ENCODE data around the gene SATB1. TPM values are rescaled to one million over a fixed set of nuclear protein-coding genes. Genes with fewer than 3 reads are reported as not detected.

SATB1 gene
- total and polyA plus RNA-seq, 2 of the 8 experiments (the other 6 are each of a cell fraction or from before 2014, with no cell fraction given), result 18.8 to 28.0 TPM

DNA sequence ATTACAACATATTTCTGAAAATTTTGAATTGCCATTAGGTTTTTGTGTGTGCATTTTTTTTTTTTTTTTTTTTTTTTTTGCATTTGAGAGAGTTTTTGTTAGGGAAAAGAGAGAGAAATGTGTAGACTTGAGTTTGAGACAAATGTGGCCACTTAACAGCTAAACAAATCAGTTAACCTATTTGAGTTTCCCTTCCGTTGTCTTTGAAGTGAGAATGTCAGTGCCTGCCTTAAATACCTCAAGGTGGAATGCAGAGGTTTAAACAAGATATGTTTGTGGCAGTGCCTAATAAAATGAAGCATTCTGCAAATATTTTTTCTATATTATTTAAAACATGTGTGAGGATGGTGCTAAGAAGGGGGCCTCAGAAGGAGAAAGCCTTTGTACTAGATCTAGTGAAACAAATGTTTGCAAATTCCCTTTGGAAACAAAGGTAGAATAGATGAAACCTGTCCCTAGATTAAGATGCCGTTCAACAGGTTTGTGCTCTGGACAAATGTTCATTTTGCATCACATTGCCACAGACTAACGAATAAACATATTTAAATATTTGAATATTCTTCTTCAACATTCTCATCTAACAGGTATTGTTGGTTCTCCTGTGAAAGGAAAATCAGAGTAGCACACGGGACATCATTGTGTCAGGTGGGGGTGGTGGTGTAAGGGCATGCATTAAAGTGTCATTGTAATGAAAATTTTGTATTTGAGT lies 80.7 kb downstream of the SATB1 start (continued):
- TF ChIP-seq, protein P1, sequence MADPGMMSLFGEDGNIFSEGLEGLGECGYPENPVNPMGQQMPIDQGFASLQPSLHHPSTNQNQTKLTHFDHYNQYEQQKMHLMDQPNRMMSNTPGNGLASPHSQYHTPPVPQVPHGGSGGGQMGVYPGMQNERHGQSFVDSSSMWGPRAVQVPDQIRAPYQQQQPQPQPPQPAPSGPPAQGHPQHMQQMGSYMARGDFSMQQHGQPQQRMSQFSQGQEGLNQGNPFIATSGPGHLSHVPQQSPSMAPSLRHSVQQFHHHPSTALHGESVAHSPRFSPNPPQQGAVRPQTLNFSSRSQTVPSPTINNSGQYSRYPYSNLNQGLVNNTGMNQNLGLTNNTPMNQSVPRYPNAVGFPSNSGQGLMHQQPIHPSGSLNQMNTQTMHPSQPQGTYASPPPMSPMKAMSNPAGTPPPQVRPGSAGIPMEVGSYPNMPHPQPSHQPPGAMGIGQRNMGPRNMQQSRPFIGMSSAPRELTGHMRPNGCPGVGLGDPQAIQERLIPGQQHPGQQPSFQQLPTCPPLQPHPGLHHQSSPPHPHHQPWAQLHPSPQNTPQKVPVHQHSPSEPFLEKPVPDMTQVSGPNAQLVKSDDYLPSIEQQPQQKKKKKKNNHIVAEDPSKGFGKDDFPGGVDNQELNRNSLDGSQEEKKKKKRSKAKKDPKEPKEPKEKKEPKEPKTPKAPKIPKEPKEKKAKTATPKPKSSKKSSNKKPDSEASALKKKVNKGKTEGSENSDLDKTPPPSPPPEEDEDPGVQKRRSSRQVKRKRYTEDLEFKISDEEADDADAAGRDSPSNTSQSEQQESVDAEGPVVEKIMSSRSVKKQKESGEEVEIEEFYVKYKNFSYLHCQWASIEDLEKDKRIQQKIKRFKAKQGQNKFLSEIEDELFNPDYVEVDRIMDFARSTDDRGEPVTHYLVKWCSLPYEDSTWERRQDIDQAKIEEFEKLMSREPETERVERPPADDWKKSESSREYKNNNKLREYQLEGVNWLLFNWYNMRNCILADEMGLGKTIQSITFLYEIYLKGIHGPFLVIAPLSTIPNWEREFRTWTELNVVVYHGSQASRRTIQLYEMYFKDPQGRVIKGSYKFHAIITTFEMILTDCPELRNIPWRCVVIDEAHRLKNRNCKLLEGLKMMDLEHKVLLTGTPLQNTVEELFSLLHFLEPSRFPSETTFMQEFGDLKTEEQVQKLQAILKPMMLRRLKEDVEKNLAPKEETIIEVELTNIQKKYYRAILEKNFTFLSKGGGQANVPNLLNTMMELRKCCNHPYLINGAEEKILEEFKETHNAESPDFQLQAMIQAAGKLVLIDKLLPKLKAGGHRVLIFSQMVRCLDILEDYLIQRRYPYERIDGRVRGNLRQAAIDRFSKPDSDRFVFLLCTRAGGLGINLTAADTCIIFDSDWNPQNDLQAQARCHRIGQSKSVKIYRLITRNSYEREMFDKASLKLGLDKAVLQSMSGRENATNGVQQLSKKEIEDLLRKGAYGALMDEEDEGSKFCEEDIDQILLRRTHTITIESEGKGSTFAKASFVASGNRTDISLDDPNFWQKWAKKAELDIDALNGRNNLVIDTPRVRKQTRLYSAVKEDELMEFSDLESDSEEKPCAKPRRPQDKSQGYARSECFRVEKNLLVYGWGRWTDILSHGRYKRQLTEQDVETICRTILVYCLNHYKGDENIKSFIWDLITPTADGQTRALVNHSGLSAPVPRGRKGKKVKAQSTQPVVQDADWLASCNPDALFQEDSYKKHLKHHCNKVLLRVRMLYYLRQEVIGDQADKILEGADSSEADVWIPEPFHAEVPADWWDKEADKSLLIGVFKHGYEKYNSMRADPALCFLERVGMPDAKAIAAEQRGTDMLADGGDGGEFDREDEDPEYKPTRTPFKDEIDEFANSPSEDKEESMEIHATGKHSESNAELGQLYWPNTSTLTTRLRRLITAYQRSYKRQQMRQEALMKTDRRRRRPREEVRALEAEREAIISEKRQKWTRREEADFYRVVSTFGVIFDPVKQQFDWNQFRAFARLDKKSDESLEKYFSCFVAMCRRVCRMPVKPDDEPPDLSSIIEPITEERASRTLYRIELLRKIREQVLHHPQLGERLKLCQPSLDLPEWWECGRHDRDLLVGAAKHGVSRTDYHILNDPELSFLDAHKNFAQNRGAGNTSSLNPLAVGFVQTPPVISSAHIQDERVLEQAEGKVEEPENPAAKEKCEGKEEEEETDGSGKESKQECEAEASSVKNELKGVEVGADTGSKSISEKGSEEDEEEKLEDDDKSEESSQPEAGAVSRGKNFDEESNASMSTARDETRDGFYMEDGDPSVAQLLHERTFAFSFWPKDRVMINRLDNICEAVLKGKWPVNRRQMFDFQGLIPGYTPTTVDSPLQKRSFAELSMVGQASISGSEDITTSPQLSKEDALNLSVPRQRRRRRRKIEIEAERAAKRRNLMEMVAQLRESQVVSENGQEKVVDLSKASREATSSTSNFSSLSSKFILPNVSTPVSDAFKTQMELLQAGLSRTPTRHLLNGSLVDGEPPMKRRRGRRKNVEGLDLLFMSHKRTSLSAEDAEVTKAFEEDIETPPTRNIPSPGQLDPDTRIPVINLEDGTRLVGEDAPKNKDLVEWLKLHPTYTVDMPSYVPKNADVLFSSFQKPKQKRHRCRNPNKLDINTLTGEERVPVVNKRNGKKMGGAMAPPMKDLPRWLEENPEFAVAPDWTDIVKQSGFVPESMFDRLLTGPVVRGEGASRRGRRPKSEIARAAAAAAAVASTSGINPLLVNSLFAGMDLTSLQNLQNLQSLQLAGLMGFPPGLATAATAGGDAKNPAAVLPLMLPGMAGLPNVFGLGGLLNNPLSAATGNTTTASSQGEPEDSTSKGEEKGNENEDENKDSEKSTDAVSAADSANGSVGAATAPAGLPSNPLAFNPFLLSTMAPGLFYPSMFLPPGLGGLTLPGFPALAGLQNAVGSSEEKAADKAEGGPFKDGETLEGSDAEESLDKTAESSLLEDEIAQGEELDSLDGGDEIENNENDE (IDR thresholded peaks at IDR 0.05; ENCODE audit: insufficient replicate concordance, low read length), result peak; percentile 47
- TF ChIP-seq HDAC6 (IDR thresholded peaks at IDR 0.05; ENCODE audit: low read depth, low read length) (no peak), JUN (IDR thresholded peaks at IDR 0.05; ENCODE audit: low read depth, low read length) (no peak), SIN3A (conservative IDR thresholded peaks at IDR 0.05 in 1 of 2, IDR thresholded peaks at IDR 0.05 in 1 of 2; ENCODE audit: low read depth in 1 of 2, low read length in 2 of 2) (no peak), KDM1A (IDR thresholded peaks at IDR 0.05; ENCODE audit: borderline replicate concordance, low read length) (no peak)

All from H1 (cell line).